PFSK-1 (cell line): ENCODE results near the gene SRSF8.

ENCODE experiments used
- FOXP2 ChIP-seq: optimal IDR thresholded peaks from 2 replicates; pipeline ENCODE3; 2011; ENCODE audit warnings: borderline replicate concordance, control low read depth, inconsistent platforms; ENCODE audit not compliant: insufficient read depth; ENCODE audit errors: extremely low read length, extremely low read depth
- POLR2AphosphoS5 ChIP-seq: IDR thresholded peaks from 2 replicates; pipeline ENCODE4 v1.6.1; 2012; ENCODE audit warnings: low read depth, mild to moderate bottlenecking, control low read depth, low read length, moderate library complexity
- REST ChIP-seq, 2 experiments: IDR thresholded peaks; 2 replicates each; pipeline versions ENCODE4 v1.6.1 to v1.8.0; 2011 to 2012; ENCODE audit warnings: low read depth in 2 of 2, low read length in 2 of 2, control low read depth in 1 of 2, inconsistent platforms in 1 of 2, mild to moderate bottlenecking in 1 of 2, moderate library complexity in 1 of 2; ENCODE audit not compliant: insufficient read depth in 1 of 2
- SIN3A ChIP-seq: IDR thresholded peaks from 2 replicates; pipeline ENCODE4 v1.6.1; 2012; ENCODE audit warnings: mild to moderate bottlenecking, low read length, moderate library complexity, borderline replicate concordance; ENCODE audit not compliant: insufficient read depth
- TAF1 ChIP-seq: IDR thresholded peaks from 2 replicates; pipeline ENCODE4 v1.6.1; 2012; ENCODE audit warnings: low read length, control low read depth, borderline replicate concordance; ENCODE audit not compliant: insufficient read depth

The SRSF8 gene

GRCh38 chr11:95068549-95068948 lies 1.8 kb downstream of the SRSF8 start:
- TF ChIP-seq SIN3A (peak; percentile 76; the same call in 1 of the 2 replicates), FOXP2 (no peak), REST (IDR thresholded peaks at IDR 0.05; ENCODE audit: insufficient read depth in 1 of 2, low read depth in 2 of 2, low read length in 2 of 2) (peak in 1 of 2 experiments; percentile 43; a peak in 1 of 4 replicates), TAF1 (peak; percentile 58; the same call in 1 of the 2 replicates), POLR2AphosphoS5 (peak; percentile 69; the same call in 1 of the 2 replicates)

GRCh38 chr11:95070471-95070870 lies 3.8 kb downstream of the SRSF8 start:
- TF ChIP-seq POLR2AphosphoS5 (no peak), REST (IDR thresholded peaks at IDR 0.05; ENCODE audit: insufficient read depth in 1 of 2, low read depth in 2 of 2, low read length in 2 of 2) (no peak), FOXP2 (no peak), TAF1 (no peak), SIN3A (no peak)

GRCh38 chr11:95072948-95073347 lies 6.2 kb downstream of the SRSF8 start:
- TF ChIP-seq FOXP2 (no peak), SIN3A (no peak), TAF1 (no peak), REST (IDR thresholded peaks at IDR 0.05; ENCODE audit: insufficient read depth in 1 of 2, low read depth in 2 of 2, low read length in 2 of 2) (no peak), POLR2AphosphoS5 (no peak)

GRCh38 chr11:95074792-95075563 lies 8.3 kb downstream of the SRSF8 start:
- no peak for TF ChIP-seq REST (IDR thresholded peaks at IDR 0.05; ENCODE audit: insufficient read depth in 1 of 2, low read depth in 2 of 2, low read length in 2 of 2)

GRCh38 chr11:95076416-95076815 lies 9.7 kb downstream of the SRSF8 start:
- TF ChIP-seq POLR2AphosphoS5, result no peak
- TF ChIP-seq REST (IDR thresholded peaks at IDR 0.05; ENCODE audit: insufficient read depth in 1 of 2, low read depth in 2 of 2, low read length in 2 of 2), result no peak
- TF ChIP-seq FOXP2, result no peak
- TF ChIP-seq TAF1, result no peak
- no peak for TF ChIP-seq SIN3A
